ENCODE measurements around the gene ARHGAP15.

ARHGAP15 gene

DNA sequence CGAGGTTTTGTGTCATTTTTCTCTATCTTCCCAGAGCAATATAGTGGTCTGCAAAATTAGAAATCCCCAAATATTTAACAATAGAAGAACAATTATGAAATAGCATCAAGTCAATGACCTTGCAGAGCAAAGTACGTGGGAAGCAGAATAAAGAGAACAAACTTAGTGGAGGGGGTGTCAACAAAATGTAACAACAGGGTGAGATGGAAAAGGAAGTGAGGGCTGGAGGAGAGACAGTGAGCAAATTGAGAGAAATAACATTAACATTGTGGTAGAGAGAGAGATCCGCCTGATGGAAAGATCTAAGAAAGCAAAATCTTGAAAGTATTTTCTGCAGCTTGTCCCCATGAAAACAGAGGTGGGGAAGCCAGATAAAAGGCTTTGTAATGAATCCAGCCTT, 23.4 kb downstream of the ARHGAP15 start:
- H4K20me1 ChIP-seq: peaks cover 51% of the 10 kb centered on the region
- no peaks in the 10 kb centered on the region for H3K27me3 ChIP-seq
- H3K4me2 ChIP-seq: no peak overlapping the region
- 0 out of 2 replicates have a peak, but pooled peaks cover 12% of the 10 kb centered on the region for H3K36me3 ChIP-seq
- H3K4me3 ChIP-seq: no peak overlapping the region
- TF ChIP-seq Cebpa-rat (IDR thresholded peaks at IDR 0.05): no peak
- H3K27ac ChIP-seq: no peak overlapping the region
- no peaks in the 10 kb centered on the region for H3K9me3 ChIP-seq
- peaks cover 10% of the 10 kb centered on the region; the same call in 1 of the 2 replicates for H3K4me1 ChIP-seq
- H3K9ac ChIP-seq: no peak overlapping the region

DNA sequence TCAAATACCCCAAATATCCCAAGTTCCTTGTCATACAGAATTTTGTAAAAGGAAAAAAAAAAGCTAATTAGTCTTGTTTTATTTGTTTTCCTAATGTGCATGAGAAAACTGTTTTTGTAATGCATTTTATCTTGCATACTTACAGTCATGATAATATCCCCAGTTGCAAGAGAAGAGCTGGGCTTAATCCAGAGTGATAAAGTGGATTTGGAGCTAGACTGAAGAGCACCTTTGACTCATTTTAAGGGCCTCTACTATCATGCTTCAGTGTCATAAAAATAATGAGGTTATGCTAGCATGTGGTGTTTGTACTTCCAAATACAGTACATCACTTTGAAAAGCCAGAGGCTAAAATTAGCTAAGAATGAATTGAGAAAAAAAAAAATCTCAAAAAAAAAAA, 26.4 kb downstream of the ARHGAP15 start:
- Histone ChIP-seq H3K9me3 (no peaks in the 10 kb centered on the region), H3K4me2 (no peak overlapping the region), H3K27me3 (no peaks in the 10 kb centered on the region), H3K9ac (no peak overlapping the region), H3K27ac (no peak overlapping the region), H4K20me1 (peaks cover 57% of the 10 kb centered on the region), H3K4me3 (no peak overlapping the region), H3K4me1 (peaks cover 15% of the 10 kb centered on the region), H3K36me3 (0 out of 2 replicates have a peak, but pooled peaks cover 12% of the 10 kb centered on the region)
- TF ChIP-seq Cebpa-rat (IDR thresholded peaks at IDR 0.05): no peak

DNA sequence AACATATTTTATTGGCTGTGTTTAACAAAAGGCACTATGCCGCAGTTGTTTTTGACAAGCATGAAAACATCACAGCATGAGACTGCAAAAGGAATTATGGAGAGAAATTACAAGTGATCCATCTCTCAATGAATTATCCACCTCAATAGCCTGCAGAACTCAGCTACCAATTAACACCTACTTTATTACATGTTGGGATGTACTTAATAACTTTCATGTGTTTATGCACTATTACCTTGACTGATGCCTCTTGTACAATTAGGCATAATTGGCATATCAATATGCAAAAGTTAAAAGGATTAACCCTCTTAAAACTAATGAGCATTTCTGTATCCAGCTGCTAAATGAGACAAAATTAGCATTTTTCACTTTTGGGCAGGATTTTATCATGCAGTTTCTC, 27.8 kb downstream of the ARHGAP15 start:
- H3K36me3 ChIP-seq: 0 out of 2 replicates have a peak, but pooled peaks cover 18% of the 10 kb centered on the region
- H3K4me2 ChIP-seq: no peak overlapping the region
- no peak for TF ChIP-seq Cebpa-rat (IDR thresholded peaks at IDR 0.05)
- H3K9me3 ChIP-seq: no peaks in the 10 kb centered on the region
- H3K27ac ChIP-seq: no peak overlapping the region
- H3K9ac ChIP-seq: no peak overlapping the region
- H3K4me1 ChIP-seq: peaks cover 15% of the 10 kb centered on the region
- no peak overlapping the region for H3K4me3 ChIP-seq
- H4K20me1 ChIP-seq: peaks cover 67% of the 10 kb centered on the region
- no peaks in the 10 kb centered on the region for H3K27me3 ChIP-seq

DNA sequence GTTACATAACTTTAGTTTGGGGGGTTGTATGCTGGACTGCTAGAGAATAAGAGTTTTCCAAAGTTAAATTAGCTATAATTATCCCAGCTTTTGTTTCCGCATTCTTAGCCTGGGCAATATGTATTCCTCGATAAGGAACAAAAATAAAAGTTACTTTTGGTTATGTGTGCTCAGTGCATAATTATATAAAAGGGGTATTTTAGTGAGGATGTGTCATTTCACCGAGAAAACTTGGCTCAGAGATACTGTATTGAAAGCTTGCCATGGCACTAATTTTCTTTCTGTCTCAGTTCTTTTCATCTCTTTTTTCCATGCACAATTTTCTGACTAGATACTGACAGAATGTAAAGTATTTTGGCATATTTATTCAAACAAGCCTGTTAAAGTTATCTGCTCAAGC, 28.2 kb downstream of the ARHGAP15 start:
- peaks cover 15% of the 10 kb centered on the region for H3K4me1 ChIP-seq
- 0 out of 2 replicates have a peak, but pooled peaks cover 20% of the 10 kb centered on the region for H3K36me3 ChIP-seq
- no peak overlapping the region for H3K4me3 ChIP-seq
- H4K20me1 ChIP-seq: peaks cover 67% of the 10 kb centered on the region
- H3K9me3 ChIP-seq: no peaks in the 10 kb centered on the region
- TF ChIP-seq Cebpa-rat (IDR thresholded peaks at IDR 0.05): no peak
- H3K9ac ChIP-seq: no peak overlapping the region
- H3K27ac ChIP-seq: no peak overlapping the region
- H3K27me3 ChIP-seq: no peaks in the 10 kb centered on the region
- H3K4me2 ChIP-seq: no peak overlapping the region

DNA sequence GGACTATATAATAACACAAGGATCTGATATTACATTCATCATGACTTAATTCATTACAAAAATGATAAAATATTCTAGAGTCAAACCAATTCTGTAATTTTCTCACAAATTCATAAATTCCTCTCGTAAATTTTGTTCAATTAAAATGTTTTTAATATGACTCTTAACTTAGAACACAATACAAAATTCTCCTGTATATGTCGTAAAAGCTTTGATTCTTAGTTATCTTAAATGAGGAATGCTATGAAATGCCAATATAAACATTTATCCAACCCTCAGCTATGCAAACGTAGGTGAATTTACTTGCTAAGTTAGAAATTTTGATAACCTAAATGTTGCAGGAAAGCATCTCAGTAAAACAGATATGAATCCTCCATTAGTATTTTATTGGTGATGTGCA, 28.9 kb downstream of the ARHGAP15 start:
- H3K27me3 ChIP-seq: no peaks in the 10 kb centered on the region

DNA sequence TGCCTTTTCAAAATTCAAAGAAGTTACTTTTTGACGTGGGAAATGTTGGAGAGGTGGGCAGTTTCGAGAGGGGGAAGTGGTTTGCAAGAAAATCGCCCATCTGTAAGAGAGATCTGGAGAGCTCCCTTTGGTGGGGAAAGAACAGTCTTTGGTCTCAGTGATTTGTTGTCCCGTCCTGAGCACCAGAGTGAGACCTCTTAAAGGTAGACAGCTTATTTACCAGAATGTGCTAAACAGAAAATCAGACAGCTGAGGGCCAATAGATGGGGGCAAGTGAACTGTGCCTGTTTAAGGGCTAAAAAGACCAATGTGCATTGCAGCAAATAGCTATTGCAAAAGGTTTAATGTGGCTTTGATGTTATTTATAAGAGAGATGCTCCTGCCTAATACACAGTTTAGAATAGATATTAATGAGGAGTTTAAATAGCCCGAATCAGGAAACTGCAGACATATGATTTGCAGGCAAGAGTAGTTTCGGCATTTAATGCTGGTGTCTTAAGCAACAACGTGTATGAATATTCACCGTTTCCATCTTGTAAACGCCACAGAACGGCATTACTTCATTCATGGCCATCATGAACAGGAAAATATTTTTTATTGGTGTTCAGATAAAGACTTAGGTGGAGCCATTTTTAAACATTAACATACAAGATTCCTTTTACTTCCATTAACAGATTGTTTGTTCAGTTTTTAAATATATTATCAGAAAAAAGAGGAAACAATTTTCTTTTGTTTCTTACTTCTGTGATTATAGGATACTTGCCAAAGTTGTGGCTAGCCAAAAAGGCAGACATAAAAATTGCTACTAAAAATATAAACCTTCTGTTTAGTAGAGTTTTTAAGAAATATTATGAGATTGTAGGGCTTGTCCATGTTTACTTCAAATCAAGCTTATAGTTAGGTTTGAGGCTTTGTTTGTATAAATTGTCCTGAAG, 29.6 kb downstream of the ARHGAP15 start:
- H3K36me3 ChIP-seq: 0 out of 2 replicates have a peak, but pooled peaks cover 20% of the 10 kb centered on the region
- no peak overlapping the region for H3K9ac ChIP-seq
- peak overlapping the region; percentile 26 for H3K4me2 ChIP-seq
- H3K4me3 ChIP-seq: no peak overlapping the region
- peaks cover 15% of the 10 kb centered on the region for H3K4me1 ChIP-seq
- no peaks in the 10 kb centered on the region for H3K9me3 ChIP-seq
- TF ChIP-seq Cebpa-rat (IDR thresholded peaks at IDR 0.05): no peak
- no peak overlapping the region for H3K27ac ChIP-seq
- H3K27me3 ChIP-seq: no peaks in the 10 kb centered on the region
- peaks cover 67% of the 10 kb centered on the region for H4K20me1 ChIP-seq

More for the DNA sequence above, 28.9 kb downstream of the ARHGAP15 start:
- Histone ChIP-seq H3K4me2 (peak overlapping the region; percentile 26), H3K27ac (no peak overlapping the region), H3K9me3 (no peaks in the 10 kb centered on the region), H3K4me3 (no peak overlapping the region), H3K9ac (no peak overlapping the region), H4K20me1 (peaks cover 67% of the 10 kb centered on the region), H3K36me3 (0 out of 2 replicates have a peak, but pooled peaks cover 20% of the 10 kb centered on the region), H3K4me1 (peaks cover 15% of the 10 kb centered on the region)
- no peak for TF ChIP-seq Cebpa-rat (IDR thresholded peaks at IDR 0.05)

DNA sequence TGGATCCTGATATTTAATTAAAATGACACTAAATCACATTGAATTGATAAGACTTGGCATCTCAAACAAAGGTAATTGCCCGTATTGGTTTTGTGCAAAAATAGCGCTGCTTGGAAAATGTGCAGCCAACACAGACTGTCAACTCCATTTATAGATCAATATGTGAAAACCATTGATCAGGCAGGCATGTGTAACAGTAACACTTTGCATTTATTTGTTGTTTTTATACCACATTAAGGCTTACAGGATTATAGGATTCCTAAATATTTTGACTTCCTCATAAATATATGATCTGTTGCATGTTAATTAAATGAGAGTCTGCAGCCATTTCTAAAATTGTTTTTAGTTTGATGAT, 30.2 kb downstream of the ARHGAP15 start:
- peaks cover 61% of the 10 kb centered on the region for H4K20me1 ChIP-seq
- TF ChIP-seq Cebpa-rat (IDR thresholded peaks at IDR 0.05): no peak
- H3K4me2 ChIP-seq: peak overlapping the region; percentile 26; the same call in 1 of the 2 replicates
- no peaks in the 10 kb centered on the region for H3K9me3 ChIP-seq
- H3K27ac ChIP-seq: no peak overlapping the region
- 0 out of 2 replicates have a peak, but pooled peaks cover 20% of the 10 kb centered on the region for H3K36me3 ChIP-seq
- no peak overlapping the region for H3K9ac ChIP-seq
- H3K27me3 ChIP-seq: no peaks in the 10 kb centered on the region
- H3K4me1 ChIP-seq: peaks cover 15% of the 10 kb centered on the region
- H3K4me3 ChIP-seq: no peak overlapping the region

DNA sequence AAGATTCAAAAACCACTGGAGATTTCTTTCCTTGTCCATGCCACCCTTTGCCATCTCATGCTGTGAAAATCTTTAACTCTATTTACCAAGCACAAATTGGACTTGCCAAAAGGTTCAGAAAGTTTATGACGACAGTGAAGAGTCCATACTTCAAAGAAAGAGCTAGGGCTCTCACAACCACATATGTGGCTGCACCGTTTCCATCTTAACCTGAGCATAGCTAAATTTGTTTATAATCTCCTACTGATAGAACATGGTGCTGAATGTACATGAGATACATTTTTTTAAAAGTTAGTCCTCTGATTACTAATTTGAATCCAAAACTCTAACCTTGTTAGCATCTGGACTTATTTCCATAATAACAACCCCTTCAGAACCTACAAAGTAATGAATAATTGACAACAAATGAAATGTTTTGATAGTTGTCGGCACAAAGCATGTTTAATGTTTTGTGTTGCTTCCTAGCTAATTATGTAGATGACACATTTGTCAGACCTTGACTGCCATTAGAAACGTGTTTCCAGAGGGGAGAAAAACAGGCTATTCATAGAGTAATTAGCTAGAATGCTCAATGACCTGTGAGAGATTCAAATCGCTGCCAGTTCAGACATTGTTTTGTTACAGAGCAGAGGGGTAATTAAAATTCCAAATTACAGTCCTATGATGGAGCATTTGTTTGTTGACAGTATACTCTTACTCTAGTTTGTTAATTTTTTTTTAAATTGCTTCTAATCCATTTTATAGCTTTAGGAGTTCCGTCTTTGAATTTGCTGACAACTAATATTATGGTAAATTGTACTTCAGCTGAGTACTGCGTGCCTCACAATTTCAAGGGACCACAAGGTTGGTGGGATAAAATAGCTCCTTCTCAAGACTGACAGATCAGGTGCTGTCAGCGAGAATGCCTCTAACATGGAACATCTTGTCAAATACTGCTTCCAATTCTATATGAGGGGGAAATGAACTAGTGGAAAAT, 31.8 kb downstream of the ARHGAP15 start:
- TF ChIP-seq Cebpa-rat (IDR thresholded peaks at IDR 0.05): no peak
- no peak overlapping the region for H3K4me3 ChIP-seq
- no peak overlapping the region for H3K4me2 ChIP-seq
- no peak overlapping the region for H3K9ac ChIP-seq
- no peak overlapping the region for H3K27ac ChIP-seq
- no peaks in the 10 kb centered on the region for H3K9me3 ChIP-seq
- H3K36me3 ChIP-seq: 0 out of 2 replicates have a peak, but pooled peaks cover 12% of the 10 kb centered on the region
- peaks cover 46% of the 10 kb centered on the region for H4K20me1 ChIP-seq
- no peaks in the 10 kb centered on the region for H3K27me3 ChIP-seq
- peaks cover 15% of the 10 kb centered on the region for H3K4me1 ChIP-seq

DNA sequence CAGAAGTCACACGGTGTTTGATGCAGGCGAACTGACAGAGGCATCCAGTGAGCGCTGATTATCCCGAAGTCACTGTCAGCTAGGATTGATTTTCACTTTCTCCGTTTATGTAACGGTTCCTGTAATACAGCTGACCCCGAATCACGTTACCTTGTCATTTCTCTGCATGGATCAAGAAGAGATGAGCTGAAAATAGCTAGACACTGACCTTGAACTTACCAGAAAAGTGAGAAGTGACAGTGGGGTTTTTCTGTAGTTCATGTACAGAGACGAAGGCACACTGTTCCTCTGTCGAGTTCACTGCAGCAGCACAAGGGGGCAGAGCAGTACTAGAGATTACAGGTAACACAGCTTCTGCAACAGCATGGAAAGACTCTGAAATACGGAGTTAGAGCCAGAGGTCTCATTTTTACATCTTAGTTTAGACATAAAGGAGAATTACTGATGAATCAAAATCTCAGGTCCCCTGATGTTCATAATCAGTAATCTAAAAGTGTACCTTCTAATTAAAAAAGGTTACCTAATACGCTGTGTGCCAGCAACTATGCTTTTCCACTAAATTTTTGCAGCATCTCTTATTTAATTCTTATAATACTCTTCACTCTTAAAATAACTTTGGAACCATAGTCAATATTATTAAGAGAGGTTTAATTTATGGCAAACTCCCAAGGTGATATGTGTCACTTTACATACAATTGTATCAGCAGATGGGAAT, 33.1 kb downstream of the ARHGAP15 start:
- peaks cover 34% of the 10 kb centered on the region; the same call in 1 of the 2 replicates for H4K20me1 ChIP-seq
- H3K4me2 ChIP-seq: no peak overlapping the region
- no peak overlapping the region for H3K27ac ChIP-seq
- TF ChIP-seq Cebpa-rat (IDR thresholded peaks at IDR 0.05): no peak
- no peaks in the 10 kb centered on the region for H3K9me3 ChIP-seq
- H3K27me3 ChIP-seq: no peaks in the 10 kb centered on the region
- 0 out of 2 replicates have a peak, but pooled peaks cover 10% of the 10 kb centered on the region for H3K36me3 ChIP-seq
- peaks cover 15% of the 10 kb centered on the region for H3K4me1 ChIP-seq
- no peak overlapping the region for H3K9ac ChIP-seq
- no peak overlapping the region for H3K4me3 ChIP-seq

Data from BLaER1 (cell line).